Activated CD8-positive, alpha-beta memory T cell treated with anti-CD3 and anti-CD28 coated beads, Interleukin-2, amount 10 ng/mL, durations not matched to agents 7 days and 5 days (primary cell): ENCODE measurements around the gene MPPED2. TPM values are rescaled to one million over a fixed set of nuclear protein-coding genes. Genes with fewer than 3 reads are reported as not detected.

Experiments used
- ATAC-seq: fragments of 150-1000 bp; cut with Tn5 transposase; one replicate; pipeline ENCODE4 v1.10.0; 2021; ENCODE audit warnings: moderate library complexity
- CTCF ChIA-PET: fragments of 350-600 bp; sonication (Branson Sonifier 250); formaldehyde crosslinking; loops from one replicate; lab custom pipeline; 2021; ENCODE audit warnings: antibody characterized with exemption; lab: Charles Lee
- DNase-seq: peaks from one replicate; pipeline ENCODE4 v3.0.0-alpha.2; 2020
- H3K27ac Mint-ChIP-seq: one replicate; pipeline ENCODE4 v1.8.0; 2021; ENCODE audit warnings: mild to moderate bottlenecking, mixed read lengths
- H3K27me3 Mint-ChIP-seq: one replicate; pipeline ENCODE4 v1.8.0; 2021; ENCODE audit warnings: mixed read lengths
- H3K36me3 Mint-ChIP-seq: one replicate; pipeline ENCODE4 v1.8.0; 2021; ENCODE audit warnings: mild to moderate bottlenecking, mixed read lengths
- H3K4me1 Mint-ChIP-seq: one replicate; pipeline ENCODE4 v1.8.0; 2021; ENCODE audit warnings: mixed read lengths
- H3K4me3 Mint-ChIP-seq: one replicate; pipeline ENCODE4 v1.8.0; 2021; ENCODE audit warnings: mild to moderate bottlenecking, moderate library complexity, mixed read lengths
- H3K9me3 Mint-ChIP-seq: one replicate; pipeline ENCODE4 v1.8.0; 2022; ENCODE audit warnings: low read depth, mixed read lengths
- total RNA-seq, 2 experiments: library from RNA; stranded (reverse); gene quantifications; one replicate each; pipeline ENCODE4 v1.2.3, GENCODE V29; 2021

The MPPED2 gene
- total RNA-seq, 2 experiments from 2014 or later, result not detected

GRCh38 chr11:30538251-30538650 lies 47.9 kb downstream of the MPPED2 start:
- Mint-ChIP-seq H3K4me1 (no peaks in the 10 kb centered on the region), H3K9me3 (no peaks in the 10 kb centered on the region), H3K27ac (no peak overlapping the region), H3K4me3 (no peak overlapping the region), H3K36me3 (no peaks in the 10 kb centered on the region), H3K27me3 (no peaks in the 10 kb centered on the region)
- CTCF ChIA-PET, result no interaction called here
- no peak for ATAC-seq
- DNase-seq, result no peak

- DNase-seq, result no peak
- CTCF ChIA-PET, result no interaction called here
These were observed 50.3 kb downstream of the MPPED2 start for GRCh38 chr11:30535818-30536217.

GRCh38 chr11:30533445-30533947 lies 52.7 kb downstream of the MPPED2 start:
- no peak for ATAC-seq
- DNase-seq, result no peak
- H3K27ac Mint-ChIP-seq, result no peak overlapping the region
- H3K36me3 Mint-ChIP-seq, result no peaks in the 10 kb centered on the region
- CTCF ChIA-PET, result no interaction called here
- H3K27me3 Mint-ChIP-seq, result no peaks in the 10 kb centered on the region
- H3K4me3 Mint-ChIP-seq, result no peak overlapping the region
- H3K4me1 Mint-ChIP-seq, result no peaks in the 10 kb centered on the region
- no peaks in the 10 kb centered on the region for H3K9me3 Mint-ChIP-seq

More at GRCh38 chr11:30535818-30536217, 50.3 kb downstream of the MPPED2 start:
- no peaks in the 10 kb centered on the region for H3K36me3 Mint-ChIP-seq
- no peak for ATAC-seq
- no peak overlapping the region for H3K27ac Mint-ChIP-seq
- no peaks in the 10 kb centered on the region for H3K4me1 Mint-ChIP-seq
- no peak overlapping the region for H3K4me3 Mint-ChIP-seq
- H3K27me3 Mint-ChIP-seq, result no peaks in the 10 kb centered on the region
- no peaks in the 10 kb centered on the region for H3K9me3 Mint-ChIP-seq

GRCh38 chr11:30527566-30527965 lies 58.6 kb downstream of the MPPED2 start:
- ATAC-seq, result no peak
- Mint-ChIP-seq H3K36me3 (no peaks in the 10 kb centered on the region), H3K27ac (no peak overlapping the region), H3K4me1 (no peaks in the 10 kb centered on the region), H3K4me3 (no peak overlapping the region), H3K27me3 (no peaks in the 10 kb centered on the region), H3K9me3 (no peaks in the 10 kb centered on the region)
- no peak for DNase-seq
- CTCF ChIA-PET, result no interaction called here

GRCh38 chr11:30526558-30526957 lies 59.6 kb downstream of the MPPED2 start:
- CTCF ChIA-PET, result no interaction called here
- no peaks in the 10 kb centered on the region for H3K9me3 Mint-ChIP-seq
- no peaks in the 10 kb centered on the region for H3K4me1 Mint-ChIP-seq
- DNase-seq (no peak), ATAC-seq (no peak)
- no peaks in the 10 kb centered on the region for H3K36me3 Mint-ChIP-seq
- H3K27me3 Mint-ChIP-seq, result no peaks in the 10 kb centered on the region
- H3K4me3 Mint-ChIP-seq, result no peak overlapping the region
- H3K27ac Mint-ChIP-seq, result no peak overlapping the region

GRCh38 chr11:30522536-30523243 lies 63.5 kb downstream of the MPPED2 start:
- Mint-ChIP-seq H3K36me3 (no peaks in the 10 kb centered on the region), H3K4me1 (no peaks in the 10 kb centered on the region), H3K4me3 (no peak overlapping the region), H3K27ac (no peak overlapping the region), H3K27me3 (no peaks in the 10 kb centered on the region), H3K9me3 (no peaks in the 10 kb centered on the region)
- CTCF ChIA-PET, result no interaction called here
- no peak for DNase-seq
- ATAC-seq, result no peak

GRCh38 chr11:30521297-30522071 lies 64.7 kb downstream of the MPPED2 start:
- Mint-ChIP-seq H3K27ac (no peak overlapping the region), H3K36me3 (no peaks in the 10 kb centered on the region), H3K4me1 (no peaks in the 10 kb centered on the region), H3K4me3 (no peak overlapping the region), H3K9me3 (no peaks in the 10 kb centered on the region), H3K27me3 (no peaks in the 10 kb centered on the region)
- CTCF ChIA-PET, result no interaction called here
- no peak for DNase-seq
- no peak for ATAC-seq

GRCh38 chr11:30513087-30513486 lies 73.1 kb downstream of the MPPED2 start:
- no peaks in the 10 kb centered on the region for H3K36me3 Mint-ChIP-seq
- H3K27ac Mint-ChIP-seq, result no peak overlapping the region
- H3K4me1 Mint-ChIP-seq, result no peaks in the 10 kb centered on the region
- H3K27me3 Mint-ChIP-seq, result no peaks in the 10 kb centered on the region
- no peak for ATAC-seq
- H3K4me3 Mint-ChIP-seq, result no peak overlapping the region
- no peaks in the 10 kb centered on the region for H3K9me3 Mint-ChIP-seq
- no peak for DNase-seq
- CTCF ChIA-PET, result no interaction called here

GRCh38 chr11:30511408-30511807 lies 74.7 kb downstream of the MPPED2 start:
- Mint-ChIP-seq H3K4me1 (no peaks in the 10 kb centered on the region), H3K9me3 (no peaks in the 10 kb centered on the region), H3K36me3 (no peaks in the 10 kb centered on the region), H3K4me3 (no peak overlapping the region), H3K27ac (no peak overlapping the region), H3K27me3 (no peaks in the 10 kb centered on the region)
- DNase-seq (no peak), ATAC-seq (no peak)
- CTCF ChIA-PET, result no interaction called here

- no peak for ATAC-seq
- no peaks in the 10 kb centered on the region for H3K4me1 Mint-ChIP-seq
- H3K4me3 Mint-ChIP-seq, result no peak overlapping the region
These were observed 75.4 kb downstream of the MPPED2 start for GRCh38 chr11:30510750-30511149.

GRCh38 chr11:30509364-30509763 lies 76.8 kb downstream of the MPPED2 start:
- ATAC-seq (no peak), DNase-seq (no peak)
- CTCF ChIA-PET, result no interaction called here
- no peaks in the 10 kb centered on the region for H3K27me3 Mint-ChIP-seq
- H3K4me1 Mint-ChIP-seq, result no peaks in the 10 kb centered on the region
- H3K27ac Mint-ChIP-seq, result no peak overlapping the region
- H3K4me3 Mint-ChIP-seq, result no peak overlapping the region
- H3K9me3 Mint-ChIP-seq, result no peaks in the 10 kb centered on the region
- no peaks in the 10 kb centered on the region for H3K36me3 Mint-ChIP-seq

More at GRCh38 chr11:30510750-30511149, 75.4 kb downstream of the MPPED2 start:
- no peak overlapping the region for H3K27ac Mint-ChIP-seq
- H3K36me3 Mint-ChIP-seq, result no peaks in the 10 kb centered on the region
- H3K27me3 Mint-ChIP-seq, result no peaks in the 10 kb centered on the region
- no peaks in the 10 kb centered on the region for H3K9me3 Mint-ChIP-seq
- CTCF ChIA-PET, result no interaction called here
- DNase-seq, result no peak

GRCh38 chr11:30508594-30508993 lies 77.6 kb downstream of the MPPED2 start:
- no peaks in the 10 kb centered on the region for H3K36me3 Mint-ChIP-seq
- CTCF ChIA-PET, result no interaction called here
- no peak for DNase-seq

GRCh38 chr11:30505603-30506002 lies 80.5 kb downstream of the MPPED2 start:
- Mint-ChIP-seq H3K4me1 (no peaks in the 10 kb centered on the region), H3K27ac (no peak overlapping the region), H3K36me3 (no peaks in the 10 kb centered on the region), H3K9me3 (no peaks in the 10 kb centered on the region), H3K4me3 (no peak overlapping the region), H3K27me3 (no peaks in the 10 kb centered on the region)
- CTCF ChIA-PET, result no interaction called here
- DNase-seq, result no peak
- ATAC-seq, result no peak

More at GRCh38 chr11:30508594-30508993, 77.6 kb downstream of the MPPED2 start:
- H3K27me3 Mint-ChIP-seq, result no peaks in the 10 kb centered on the region
- H3K27ac Mint-ChIP-seq, result no peak overlapping the region
- no peak overlapping the region for H3K4me3 Mint-ChIP-seq
- no peaks in the 10 kb centered on the region for H3K4me1 Mint-ChIP-seq
- ATAC-seq, result no peak
- H3K9me3 Mint-ChIP-seq, result no peaks in the 10 kb centered on the region

- CTCF ChIA-PET, result no interaction called here
- Mint-ChIP-seq H3K27ac (no peak overlapping the region), H3K27me3 (no peaks in the 10 kb centered on the region), H3K9me3 (no peaks in the 10 kb centered on the region), H3K36me3 (no peaks in the 10 kb centered on the region), H3K4me1 (no peaks in the 10 kb centered on the region), H3K4me3 (no peak overlapping the region)
- ATAC-seq (no peak), DNase-seq (no peak)
These were observed 81.7 kb downstream of the MPPED2 start for GRCh38 chr11:30504468-30504867.
